ENCODE data around the gene RPL35A.
"Not testable (repeated sequence)": the region's sequence is repeated elsewhere in the genome, so short reads cannot be mapped to it uniquely, and the experiment has no call there.

The RPL35A gene

GRCh38 chr3:197955892-197956477 is 6.0 kb downstream of the RPL35A start:
- no peak overlapping the region for H3K4me3 ChIP-seq (ENCODE audit: low read depth, low read length)
- no peak for TF ChIP-seq CTCF (IDR thresholded peaks at IDR 0.05; ENCODE audit: borderline replicate concordance, insufficient read depth, low read depth, low read length)

- no peak for TF ChIP-seq CTCF (IDR thresholded peaks at IDR 0.05; ENCODE audit: borderline replicate concordance, insufficient read depth, low read depth, low read length)
- no peak overlapping the region for H3K4me3 ChIP-seq (ENCODE audit: low read depth, low read length)
Observed at GRCh38 chr3:197956626-197956988, 6.6 kb downstream of the RPL35A start.

- no peak for TF ChIP-seq CTCF (IDR thresholded peaks at IDR 0.05; ENCODE audit: borderline replicate concordance, insufficient read depth, low read depth, low read length)
- no peak overlapping the region for H3K4me3 ChIP-seq (ENCODE audit: low read depth, low read length)
Observed at GRCh38 chr3:197957790-197958133, 7.8 kb downstream of the RPL35A start.

GRCh38 chr3:197958346-197958745 is 8.4 kb downstream of the RPL35A start:
- no peak for TF ChIP-seq CTCF (IDR thresholded peaks at IDR 0.05; ENCODE audit: borderline replicate concordance, insufficient read depth, low read depth, low read length)

GRCh38 chr3:197958848-197959247 is 8.9 kb downstream of the RPL35A start:
- not testable (repeated sequence) for H3K4me3 ChIP-seq (ENCODE audit: low read depth, low read length)

More at GRCh38 chr3:197958346-197958745, 8.4 kb downstream of the RPL35A start:
- H3K4me3 ChIP-seq (ENCODE audit: low read depth, low read length), result no peak overlapping the region

GRCh38 chr3:197959500-197959890 is 9.5 kb downstream of the RPL35A start:
- H3K4me3 ChIP-seq (ENCODE audit: low read depth, low read length), result peak overlapping the region; percentile 75
- no peak for TF ChIP-seq CTCF (IDR thresholded peaks at IDR 0.05; ENCODE audit: borderline replicate concordance, insufficient read depth, low read depth, low read length)

- peak within 1 kb of the TSS; percentile 75 for H3K4me3 ChIP-seq (ENCODE audit: low read depth, low read length)
- TF ChIP-seq CTCF (IDR thresholded peaks at IDR 0.05; ENCODE audit: borderline replicate concordance, insufficient read depth, low read depth, low read length), result no peak
Observed at GRCh38 chr3:197959891-197960693, 10.1 kb downstream of the RPL35A start, which contains the start of gene LMLN. Gene LMLN, plus strand, starts transcription at chr3:197960217. Its CDS starts 29 bp downstream, at chr3:197960246.
